ENCODE data around the gene HAGH.

DNA sequence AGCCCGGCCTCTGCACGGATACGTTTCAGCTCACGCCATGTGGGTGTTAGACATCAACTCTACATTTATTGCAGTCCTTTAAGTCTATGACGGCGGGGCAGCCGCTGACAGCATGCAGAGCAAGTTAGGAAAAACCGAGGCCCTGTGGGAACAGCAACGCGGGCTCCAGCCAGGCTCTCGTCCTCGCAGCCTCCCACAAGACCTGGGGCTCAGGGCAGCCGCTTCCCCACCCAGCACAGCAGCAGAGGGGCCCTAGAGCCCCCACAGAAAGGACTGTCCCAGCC is 50.0 kb downstream of the HAGH start:
- TF ChIP-seq, protein P1, sequence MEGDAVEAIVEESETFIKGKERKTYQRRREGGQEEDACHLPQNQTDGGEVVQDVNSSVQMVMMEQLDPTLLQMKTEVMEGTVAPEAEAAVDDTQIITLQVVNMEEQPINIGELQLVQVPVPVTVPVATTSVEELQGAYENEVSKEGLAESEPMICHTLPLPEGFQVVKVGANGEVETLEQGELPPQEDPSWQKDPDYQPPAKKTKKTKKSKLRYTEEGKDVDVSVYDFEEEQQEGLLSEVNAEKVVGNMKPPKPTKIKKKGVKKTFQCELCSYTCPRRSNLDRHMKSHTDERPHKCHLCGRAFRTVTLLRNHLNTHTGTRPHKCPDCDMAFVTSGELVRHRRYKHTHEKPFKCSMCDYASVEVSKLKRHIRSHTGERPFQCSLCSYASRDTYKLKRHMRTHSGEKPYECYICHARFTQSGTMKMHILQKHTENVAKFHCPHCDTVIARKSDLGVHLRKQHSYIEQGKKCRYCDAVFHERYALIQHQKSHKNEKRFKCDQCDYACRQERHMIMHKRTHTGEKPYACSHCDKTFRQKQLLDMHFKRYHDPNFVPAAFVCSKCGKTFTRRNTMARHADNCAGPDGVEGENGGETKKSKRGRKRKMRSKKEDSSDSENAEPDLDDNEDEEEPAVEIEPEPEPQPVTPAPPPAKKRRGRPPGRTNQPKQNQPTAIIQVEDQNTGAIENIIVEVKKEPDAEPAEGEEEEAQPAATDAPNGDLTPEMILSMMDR (IDR thresholded peaks at IDR 0.05) = no peak
- TF ChIP-seq POLR2A (IDR thresholded peaks at IDR 0.05) = no peak
